ENCODE measurements around the gene UGGT2. TPM values are rescaled to one million over a fixed set of nuclear protein-coding genes. Genes with fewer than 3 reads are reported as not detected.
"Not testable (repeated sequence)": the region's sequence is repeated elsewhere in the genome, so short reads cannot be mapped to it uniquely, and the experiment has no call there.

Gene UGGT2
- total RNA-seq, 1 experiment from 2014 or later, result 34.0 TPM

GRCh38 chr13:96046449-96047126 is 6.6 kb downstream of the UGGT2 start:
- DNase-seq (ENCODE audit: low spot score), result not testable (repeated sequence)

- no peak for DNase-seq (ENCODE audit: low spot score)
Observed at GRCh38 chr13:96044238-96044637, 9.0 kb downstream of the UGGT2 start.

DNA sequence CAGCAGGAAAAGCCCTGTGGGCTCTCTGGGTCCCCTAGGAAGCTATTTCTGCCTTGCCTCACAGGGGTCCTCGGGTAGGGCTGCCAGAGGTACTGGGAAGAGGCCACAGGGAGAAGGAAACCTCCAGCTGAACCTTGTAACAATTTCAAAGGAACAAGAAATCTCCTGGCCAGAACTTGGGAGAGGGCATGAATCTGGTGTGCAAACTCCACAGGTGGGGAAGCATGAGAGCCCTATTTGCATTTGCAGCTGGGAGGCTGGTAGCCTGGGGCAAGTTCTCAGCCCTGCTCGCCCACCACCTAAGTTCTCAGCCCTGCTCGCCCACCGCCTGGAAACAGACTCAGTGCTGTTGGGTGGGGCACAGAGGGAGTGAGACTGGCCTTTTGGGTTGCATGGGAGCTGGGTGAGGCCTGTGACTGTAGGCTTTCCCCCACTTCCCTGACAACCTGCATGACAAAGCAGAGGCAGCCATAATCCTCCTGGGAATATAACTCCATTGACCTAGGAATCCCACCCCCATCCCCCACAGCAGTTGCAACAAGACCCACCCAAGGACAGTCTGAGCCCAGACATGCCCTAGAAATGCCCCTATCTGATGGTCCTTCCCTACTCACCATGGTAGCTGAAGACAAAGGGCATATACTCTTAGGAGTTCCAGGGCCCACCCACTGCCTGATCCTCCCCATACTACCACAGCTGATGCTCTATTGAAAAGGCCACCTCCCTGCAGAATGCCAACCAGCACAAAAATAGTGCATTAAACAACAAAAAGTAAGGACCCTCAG is 11.7 kb downstream of the UGGT2 start:
- no peak for DNase-seq (ENCODE audit: low spot score)

DNA sequence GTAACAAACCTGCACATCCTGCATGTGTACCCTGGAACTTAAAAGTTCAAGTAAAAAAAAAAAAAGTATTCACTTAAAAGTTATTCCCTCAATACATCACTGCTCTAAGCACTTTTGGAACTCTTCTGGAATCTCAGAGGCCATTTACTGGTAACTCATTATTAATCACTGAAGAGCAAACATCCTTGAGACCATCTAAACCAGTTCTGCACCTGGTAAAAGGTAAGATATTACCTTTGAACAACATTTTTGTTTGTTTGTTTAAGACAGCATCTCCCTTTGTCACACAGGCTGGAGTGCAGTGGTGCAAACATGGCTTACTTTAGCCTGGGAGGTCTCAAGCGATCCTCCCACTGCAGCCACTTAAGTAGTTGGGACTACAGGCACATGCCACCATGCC is 16.7 kb downstream of the UGGT2 start:
- no peak for DNase-seq (ENCODE audit: low spot score)

DNA sequence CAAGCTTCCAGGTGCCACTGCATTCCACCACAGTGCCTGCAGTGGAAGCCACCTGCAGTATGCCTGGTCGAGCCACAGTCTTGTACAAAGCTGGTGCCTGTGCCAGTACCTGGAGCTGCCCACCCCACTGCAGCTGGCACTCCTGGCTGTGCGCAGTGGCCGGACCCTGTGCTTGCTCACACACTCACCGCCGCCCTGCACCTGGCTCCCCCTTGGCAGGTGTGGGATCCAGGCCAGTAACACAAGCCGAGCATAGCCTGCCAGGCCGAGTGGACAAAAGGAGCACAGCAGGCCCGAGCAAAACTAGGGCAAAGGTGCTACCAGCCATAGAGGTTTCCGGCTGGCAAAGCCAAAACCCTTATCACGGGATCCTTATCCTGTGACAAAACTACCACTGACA is 18.5 kb downstream of the UGGT2 start:
- no peak for DNase-seq (ENCODE audit: low spot score)

- DNase-seq (ENCODE audit: low spot score), result no peak
Observed at GRCh38 chr13:96033220-96034015, 19.8 kb downstream of the UGGT2 start.

- no peak for DNase-seq (ENCODE audit: low spot score)
Observed at GRCh38 chr13:96032717-96033116, 20.5 kb downstream of the UGGT2 start.

DNA sequence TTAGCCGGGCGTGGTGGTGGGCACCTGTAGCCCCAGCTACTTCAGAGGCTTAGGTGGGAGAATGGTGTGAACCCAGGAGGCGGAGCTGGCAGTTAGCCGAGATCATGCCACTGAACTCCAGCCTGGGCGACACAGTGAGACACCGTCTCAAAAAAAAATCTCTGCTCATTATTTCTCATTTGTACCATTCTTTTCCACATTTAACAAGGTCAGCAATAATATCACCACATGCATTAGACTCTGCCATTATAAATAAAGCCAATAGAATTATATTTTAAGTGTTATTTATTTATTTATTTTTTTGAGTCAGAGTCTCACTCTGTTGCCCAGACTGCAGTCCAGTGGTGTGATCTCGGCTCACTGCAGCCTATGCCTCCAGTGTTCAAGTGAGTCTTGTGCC is 24.2 kb downstream of the UGGT2 start:
- DNase-seq (ENCODE audit: low spot score), result no peak

GRCh38 chr13:96027496-96027895 is 25.7 kb downstream of the UGGT2 start:
- no peak for DNase-seq (ENCODE audit: low spot score)

GRCh38 chr13:96025283-96025682 is 27.9 kb downstream of the UGGT2 start:
- DNase-seq (ENCODE audit: low spot score), result no peak

DNA sequence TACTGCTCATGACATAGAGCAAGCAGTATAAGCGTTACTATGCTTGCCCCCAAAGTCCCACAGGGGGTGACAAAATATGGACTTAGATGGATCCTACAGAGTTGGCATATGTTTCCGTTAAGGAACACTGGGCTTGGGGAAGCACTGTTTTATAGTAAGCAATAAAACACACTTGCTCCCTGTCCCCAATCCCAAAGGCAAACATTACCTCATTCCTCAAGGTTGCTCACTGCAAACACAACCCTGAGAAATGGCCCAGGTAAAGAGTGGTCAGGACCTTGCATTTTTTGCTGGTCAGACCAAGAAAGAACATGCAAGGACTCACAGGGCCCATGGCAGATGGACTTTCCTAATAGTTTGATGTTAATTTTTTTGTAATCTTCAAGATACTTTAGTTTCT is 32.3 kb downstream of the UGGT2 start:
- no peak for DNase-seq (ENCODE audit: low spot score)

- peak; percentile 45 for DNase-seq (ENCODE audit: low spot score)
Observed at GRCh38 chr13:96020155-96020575, 33.0 kb downstream of the UGGT2 start.

GRCh38 chr13:96018135-96018534 is 35.1 kb downstream of the UGGT2 start:
- no peak for DNase-seq (ENCODE audit: low spot score)

DNA sequence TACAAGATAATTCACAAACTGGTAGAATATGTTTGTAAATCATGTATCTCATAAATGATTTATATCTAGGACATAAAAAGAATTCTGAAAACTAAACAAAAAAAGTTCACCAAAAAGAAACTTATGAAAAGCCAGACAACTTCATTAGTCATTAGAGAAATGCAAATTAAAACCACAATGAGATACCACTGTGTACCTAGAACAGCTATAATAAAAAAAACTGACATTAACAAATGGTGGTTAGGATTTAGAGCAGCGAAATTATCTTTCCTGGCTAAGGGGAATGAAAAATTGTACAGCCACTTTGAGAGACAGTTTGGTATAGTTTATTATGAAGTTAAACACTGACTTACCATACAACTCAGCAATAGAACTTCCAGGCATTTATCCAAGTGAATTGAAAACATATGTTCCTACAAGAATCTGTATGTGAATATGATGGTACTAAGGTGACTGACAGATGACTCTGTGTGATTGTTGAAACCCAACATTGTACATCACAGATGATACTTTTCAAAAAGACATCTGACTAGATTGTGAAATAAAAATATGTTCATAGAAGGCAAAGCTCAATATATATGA is 41.8 kb downstream of the UGGT2 start:
- DNase-seq (ENCODE audit: low spot score), result no peak

DNA sequence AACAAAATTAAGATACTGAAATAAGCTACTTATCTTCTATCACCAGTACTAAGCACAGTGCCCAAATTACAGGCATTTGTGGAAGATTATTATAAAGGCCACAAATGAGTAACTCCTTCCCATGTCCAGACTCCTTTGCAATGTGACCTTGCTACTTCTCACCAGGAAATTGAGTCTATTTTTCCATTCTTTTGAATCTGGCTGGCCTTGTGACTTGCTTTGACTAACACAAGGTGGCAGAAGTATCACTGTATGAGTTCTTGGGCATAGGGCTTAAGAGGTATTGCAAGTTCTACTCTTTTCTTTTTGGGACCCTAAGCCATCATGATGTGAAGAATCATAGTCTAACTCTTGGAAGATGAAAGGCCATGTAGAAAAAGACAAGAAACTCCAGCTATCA is 49.9 kb downstream of the UGGT2 start:
- DNase-seq (ENCODE audit: low spot score), result peak; percentile 3

DNA sequence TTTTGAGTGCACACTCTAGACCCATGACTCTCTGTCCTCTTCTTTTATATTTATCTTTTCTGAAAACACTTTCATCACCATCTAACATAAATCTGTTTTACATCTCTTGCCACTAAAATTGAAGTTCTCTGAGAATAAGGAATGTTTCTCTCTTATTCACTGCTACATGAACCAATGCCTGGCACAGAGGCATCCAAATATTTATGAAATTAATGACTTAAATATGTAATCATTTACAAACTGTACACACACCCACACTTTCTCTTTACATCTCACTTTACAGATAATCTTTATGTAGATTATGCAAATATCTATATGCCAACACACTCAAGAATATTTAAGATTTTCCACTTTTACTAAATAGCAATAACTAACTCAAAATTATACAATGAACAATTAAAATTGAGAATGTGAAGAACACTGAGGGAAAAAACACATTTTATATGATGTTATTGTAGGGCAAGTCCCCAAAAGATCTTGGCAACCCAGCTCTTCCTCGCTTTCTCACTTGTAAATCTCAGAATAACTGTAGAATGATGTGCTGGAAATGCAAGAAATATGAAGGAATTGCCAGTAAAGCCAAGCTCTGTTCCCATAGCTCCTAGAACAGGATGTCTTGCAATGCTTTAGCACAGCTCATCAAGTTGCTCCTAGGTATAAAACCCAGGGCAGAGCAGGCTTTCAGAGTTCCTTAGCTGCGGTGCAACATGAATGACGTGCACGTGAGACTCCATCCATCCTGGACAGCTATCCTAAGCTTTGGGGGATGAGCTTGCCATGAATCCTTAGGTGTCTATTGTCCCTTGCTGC is 50.7 kb downstream of the UGGT2 start:
- DNase-seq (ENCODE audit: low spot score), result no peak

DNA sequence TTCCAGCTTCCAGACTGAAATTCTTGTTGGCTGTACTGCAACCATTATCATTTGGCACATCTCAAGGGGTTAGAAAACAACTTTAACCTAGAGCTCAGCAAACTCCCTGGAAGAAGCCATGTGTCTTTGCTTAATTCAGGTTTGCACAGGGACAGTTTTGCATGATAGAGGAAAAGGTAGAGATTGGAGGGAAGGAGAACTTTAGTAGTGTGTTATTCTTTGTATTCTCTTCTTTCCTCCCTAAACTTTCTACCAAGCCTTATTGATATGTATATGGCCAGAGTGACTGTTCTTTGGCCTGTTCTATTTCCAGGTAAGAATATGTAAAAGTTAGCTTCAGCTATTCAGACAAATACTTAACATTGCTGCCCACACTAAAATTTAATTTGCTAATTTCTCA is 53.1 kb downstream of the UGGT2 start:
- no peak for DNase-seq (ENCODE audit: low spot score)

DNA sequence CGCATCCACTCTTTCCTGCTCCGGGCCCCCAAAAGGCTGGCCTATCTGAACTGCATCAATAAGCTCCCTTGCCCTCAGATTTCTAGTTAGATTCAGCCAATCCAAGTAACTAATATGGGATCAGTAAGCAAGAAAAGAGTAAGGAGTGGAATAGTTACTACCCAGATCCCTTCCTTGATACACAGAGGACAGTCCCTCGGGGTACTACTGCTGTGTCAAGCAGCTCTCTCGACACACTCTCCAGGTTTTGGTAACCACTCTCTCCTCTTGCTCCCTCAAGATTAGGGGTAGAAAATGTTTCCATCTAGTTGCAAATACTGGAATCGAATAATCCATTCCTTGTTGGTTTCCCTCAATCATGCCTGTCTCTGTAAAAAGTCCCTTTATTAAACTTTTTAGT is 65.4 kb downstream of the UGGT2 start:
- no peak for DNase-seq (ENCODE audit: low spot score)

- no peak for DNase-seq (ENCODE audit: low spot score)
Observed at GRCh38 chr13:95982144-95982543, 71.1 kb downstream of the UGGT2 start.

DNA sequence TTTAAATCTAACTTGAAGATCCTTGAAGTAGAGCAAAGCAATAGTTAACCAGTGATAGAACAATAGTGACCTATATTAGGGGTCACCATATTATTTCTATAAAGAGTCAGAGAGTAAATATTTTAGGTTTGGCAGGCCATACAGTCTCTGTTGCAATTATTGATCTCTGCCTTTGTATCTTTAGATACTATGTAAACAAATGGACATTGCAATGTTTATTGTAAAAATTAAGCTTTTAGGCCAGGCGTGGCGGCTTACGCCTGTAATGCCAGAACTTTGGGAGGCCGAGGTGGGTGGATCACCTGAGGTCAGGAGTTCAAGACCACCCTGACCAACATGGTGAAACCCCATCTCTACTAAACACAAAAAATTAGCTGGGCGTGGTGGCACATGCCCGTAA is 80.5 kb downstream of the UGGT2 start:
- DNase-seq (ENCODE audit: low spot score), result not testable (repeated sequence)

GRCh38 chr13:95970878-95971277 is 82.3 kb downstream of the UGGT2 start:
- DNase-seq (ENCODE audit: low spot score), result no peak
